NOMO-1 (cell line): ENCODE measurements around the gene CHTOP.

Experiments used
- DNase-seq, 2 experiments: peaks; one replicate each; lab custom pipeline; 2025; ENCODE audit not compliant: unreplicated experiment in 2 of 2; lab: John Stamatoyannopoulos, UW

CHTOP gene

GRCh38 chr1:153683854-153684253 is 50.0 kb downstream of the CHTOP start:
- no peak for DNase-seq

GRCh38 chr1:153684892-153685291 is 51.0 kb downstream of the CHTOP start:
- no peak for DNase-seq

GRCh38 chr1:153685544-153686340 is 51.9 kb downstream of the CHTOP start:
- no peak for DNase-seq

GRCh38 chr1:153687346-153688125 is 53.7 kb downstream of the CHTOP start:
- DNase-seq, result no peak

- no peak for DNase-seq
Measured at GRCh38 chr1:153688276-153688675, 54.4 kb downstream of the CHTOP start.

- no peak for DNase-seq
Measured at GRCh38 chr1:153688736-153689328, 55.0 kb downstream of the CHTOP start.

- no peak for DNase-seq
Measured at GRCh38 chr1:153693466-153693865, 59.6 kb downstream of the CHTOP start.
